Mammary epithelial cell (primary cell): ENCODE results near the gene AIG1.

Experiments used
- EZH2 ChIP-seq: IDR thresholded peaks from 2 replicates; pipeline ENCODE4 v1.6.1; 2012; ENCODE audit warnings: low read length, inconsistent platforms, borderline replicate concordance
- TF ChIP-seq, protein P1 (sequence below), 2 donors: IDR thresholded peaks in 1 of 2; conservative IDR thresholded peaks in 1 of 2; 2 replicates each; pipeline ENCODE4 v1.5.1; 2011 to 2012; ENCODE audit warnings: inconsistent platforms in 2 of 2, low read length in 2 of 2, mild to moderate bottlenecking in 2 of 2, control low read depth in 1 of 2, low read depth in 1 of 2; ENCODE audit not compliant: insufficient read depth in 1 of 2; ENCODE audit errors: extremely low read depth in 1 of 2

DNA sequence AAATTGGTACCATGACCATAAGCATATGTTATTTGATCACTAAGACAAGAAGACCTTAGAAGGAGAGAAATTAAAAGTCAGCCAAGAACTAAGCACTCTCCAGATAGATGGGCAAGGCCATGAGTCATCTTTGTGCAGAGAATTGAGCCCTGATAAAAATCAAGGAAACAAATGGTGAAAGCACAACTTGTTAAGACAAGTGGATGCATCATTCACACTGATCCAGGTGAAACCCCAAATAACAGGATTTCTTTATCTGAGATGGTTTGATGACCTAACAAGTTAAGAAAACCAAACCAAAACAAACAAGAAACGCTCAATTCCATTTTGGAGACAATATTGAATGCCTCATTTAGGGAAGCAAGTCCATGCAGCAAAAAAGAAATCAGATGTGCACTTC, 268.2 kb downstream of the AIG1 start:
- TF ChIP-seq, protein P1, sequence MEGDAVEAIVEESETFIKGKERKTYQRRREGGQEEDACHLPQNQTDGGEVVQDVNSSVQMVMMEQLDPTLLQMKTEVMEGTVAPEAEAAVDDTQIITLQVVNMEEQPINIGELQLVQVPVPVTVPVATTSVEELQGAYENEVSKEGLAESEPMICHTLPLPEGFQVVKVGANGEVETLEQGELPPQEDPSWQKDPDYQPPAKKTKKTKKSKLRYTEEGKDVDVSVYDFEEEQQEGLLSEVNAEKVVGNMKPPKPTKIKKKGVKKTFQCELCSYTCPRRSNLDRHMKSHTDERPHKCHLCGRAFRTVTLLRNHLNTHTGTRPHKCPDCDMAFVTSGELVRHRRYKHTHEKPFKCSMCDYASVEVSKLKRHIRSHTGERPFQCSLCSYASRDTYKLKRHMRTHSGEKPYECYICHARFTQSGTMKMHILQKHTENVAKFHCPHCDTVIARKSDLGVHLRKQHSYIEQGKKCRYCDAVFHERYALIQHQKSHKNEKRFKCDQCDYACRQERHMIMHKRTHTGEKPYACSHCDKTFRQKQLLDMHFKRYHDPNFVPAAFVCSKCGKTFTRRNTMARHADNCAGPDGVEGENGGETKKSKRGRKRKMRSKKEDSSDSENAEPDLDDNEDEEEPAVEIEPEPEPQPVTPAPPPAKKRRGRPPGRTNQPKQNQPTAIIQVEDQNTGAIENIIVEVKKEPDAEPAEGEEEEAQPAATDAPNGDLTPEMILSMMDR (conservative IDR thresholded peaks at IDR 0.05 in 1 of 2, IDR thresholded peaks at IDR 0.05 in 1 of 2; ENCODE audit: extremely low read depth in 1 of 2, insufficient read depth in 1 of 2, low read depth in 1 of 2, low read length in 2 of 2), result no peak
- TF ChIP-seq EZH2, result no peak
